CD4-positive, alpha-beta T cell treated with Interferon gamma for 1 hour (primary cell): ENCODE measurements around the gene SMC3.
"Not testable (repeated sequence)": the region's sequence is repeated elsewhere in the genome, so short reads cannot be mapped to it uniquely, and the experiment has no call there.

Source experiments
- DNase-seq: peaks from one replicate; pipeline ENCODE4 v3.0.0-alpha.2; 2020

Gene SMC3

GRCh38 chr10:110567201-110568054, at the start of gene SMC3:
TSS of gene SMC3 (plus strand) at chr10:110567695. CDS start at chr10:110567817, 122 bp downstream.
- DNase-seq, result peak; percentile 86

DNA sequence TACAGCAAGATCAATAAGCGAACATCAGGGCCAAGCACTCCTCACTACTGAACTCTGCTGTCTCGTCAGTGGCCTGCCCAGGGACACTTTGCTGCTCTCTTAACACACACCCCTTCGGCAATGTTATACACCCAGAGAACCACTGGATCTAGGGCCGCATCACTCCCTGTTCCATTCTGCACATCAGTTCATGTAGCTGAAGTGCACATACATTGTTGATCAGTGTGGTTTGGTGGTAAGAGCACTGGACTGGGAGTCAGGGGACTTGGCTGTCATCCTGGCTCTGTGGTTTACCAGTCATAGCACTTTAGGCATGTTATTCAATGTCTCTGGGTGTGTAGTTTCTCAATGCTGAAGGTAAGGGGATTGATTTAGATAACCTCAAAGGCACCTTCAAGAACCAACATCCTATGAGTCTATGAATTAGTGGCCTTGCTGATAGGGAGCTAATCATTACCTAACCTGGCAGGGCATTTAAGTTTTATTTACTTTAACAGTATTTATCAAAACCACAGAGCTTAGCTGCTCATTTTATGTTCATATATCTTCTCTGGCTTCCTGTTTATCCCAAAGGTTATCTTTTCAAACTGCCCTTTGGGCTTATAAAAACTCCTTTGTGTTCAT, 45.0 kb upstream of the SMC3 start:
- no peak for DNase-seq

- no peak for DNase-seq
These were observed 43.8 kb upstream of the SMC3 start for GRCh38 chr10:110523736-110524135.

- DNase-seq, result no peak
These were observed 43.2 kb upstream of the SMC3 start for GRCh38 chr10:110524179-110524858.

DNA sequence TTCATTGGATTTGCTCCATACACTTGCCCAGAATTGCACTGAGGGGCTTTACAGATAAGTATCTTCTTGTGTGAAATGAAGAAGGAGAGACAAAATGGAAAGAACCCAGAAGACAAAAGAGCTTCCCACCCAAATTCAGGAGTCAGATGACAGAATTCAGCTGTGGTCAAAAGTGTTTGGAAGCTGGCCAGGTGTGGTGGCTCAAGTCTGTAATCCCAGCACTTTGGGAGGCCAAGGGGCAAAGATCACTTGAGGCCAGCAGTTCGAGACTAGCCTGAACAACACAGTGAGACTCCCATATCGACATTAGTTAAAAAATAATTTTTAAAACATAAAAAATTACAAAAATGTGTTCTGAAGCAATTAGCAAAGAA, 42.6 kb upstream of the SMC3 start:
- no peak for DNase-seq

GRCh38 chr10:110525349-110526260, 41.9 kb upstream of the SMC3 start:
- no peak for DNase-seq

GRCh38 chr10:110527731-110528171, 39.7 kb upstream of the SMC3 start:
- DNase-seq, result no peak

DNA sequence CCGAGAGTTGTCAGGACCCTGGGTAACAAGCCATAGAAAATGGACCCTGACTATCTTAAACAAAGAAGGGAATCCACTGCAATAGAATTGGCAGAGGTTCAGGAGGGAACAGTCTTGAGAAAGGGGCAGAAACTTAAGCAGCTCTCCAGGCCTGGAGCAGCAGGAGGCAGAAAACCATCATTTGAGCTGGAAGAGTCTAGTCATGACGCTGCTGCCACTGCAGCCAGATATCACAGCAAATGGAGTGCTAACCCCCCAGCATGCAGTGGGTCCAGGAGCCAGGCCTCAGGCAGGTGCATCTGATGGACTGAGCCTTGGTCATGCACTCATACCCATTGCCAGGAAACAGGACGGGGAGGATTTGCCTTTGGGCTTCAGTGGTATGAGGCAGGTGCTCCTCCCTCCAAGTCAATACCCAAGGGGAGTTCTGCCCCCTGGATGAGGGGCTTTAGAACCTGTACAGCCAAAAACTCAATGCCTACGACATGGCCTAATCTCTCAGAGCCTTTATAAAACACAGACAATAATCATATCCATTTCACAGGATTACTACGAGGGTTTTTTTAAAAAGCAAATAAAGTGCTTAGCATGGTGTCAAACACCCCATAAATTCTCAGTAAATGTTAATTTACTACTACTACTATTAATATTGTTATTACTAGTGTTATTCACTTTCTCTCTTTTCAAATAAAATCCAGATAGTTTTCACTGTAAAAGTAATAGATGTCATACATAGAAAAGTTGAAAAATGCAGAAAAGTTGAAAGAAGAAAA, 39.1 kb upstream of the SMC3 start:
- no peak for DNase-seq

DNA sequence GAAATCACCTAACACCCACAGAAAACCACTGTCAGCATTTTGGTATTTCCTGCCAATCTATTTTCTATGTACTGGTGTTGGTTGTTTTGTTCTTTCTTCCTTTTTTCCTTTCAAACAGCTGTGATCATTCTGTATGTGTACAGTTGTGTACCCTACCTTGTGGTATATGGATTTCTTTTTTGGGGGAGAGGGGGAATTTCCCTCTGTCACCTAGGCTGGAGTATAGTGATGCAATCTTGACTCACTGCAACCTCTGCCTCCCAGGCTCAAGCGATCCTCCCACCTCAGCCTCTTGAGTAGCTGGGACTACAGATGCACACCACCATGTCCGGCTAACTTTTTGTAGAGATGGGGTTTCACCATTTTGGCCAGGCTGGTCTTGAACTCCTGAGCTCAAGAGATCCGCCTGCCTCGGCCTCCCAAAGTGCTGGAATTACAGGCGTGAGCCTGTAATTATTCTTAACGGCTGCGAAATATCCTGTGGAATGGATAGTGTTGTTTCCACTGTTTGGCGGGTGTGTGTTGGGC, 38.4 kb upstream of the SMC3 start:
- DNase-seq, result not testable (repeated sequence)

DNA sequence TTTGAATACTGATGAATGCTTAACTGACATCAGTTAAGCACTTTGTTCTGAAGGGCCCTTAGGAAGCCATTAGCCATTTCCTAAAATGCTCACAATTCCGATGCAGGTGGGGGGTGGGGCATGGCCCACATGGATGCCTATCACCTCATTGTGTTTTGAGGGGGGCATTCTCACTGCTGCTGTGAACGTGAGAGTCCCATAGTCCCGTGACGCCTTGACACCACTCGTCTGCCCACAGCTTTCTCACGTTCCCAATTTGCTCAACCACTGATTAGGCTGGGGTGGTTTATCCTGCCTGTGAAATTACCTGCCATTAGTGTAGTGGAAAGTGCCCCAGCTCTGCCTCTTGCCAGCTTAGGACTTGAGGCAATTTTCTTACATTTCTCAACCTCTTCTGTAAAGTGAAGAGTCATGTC, 37.9 kb upstream of the SMC3 start:
- peak; percentile 19 for DNase-seq

DNA sequence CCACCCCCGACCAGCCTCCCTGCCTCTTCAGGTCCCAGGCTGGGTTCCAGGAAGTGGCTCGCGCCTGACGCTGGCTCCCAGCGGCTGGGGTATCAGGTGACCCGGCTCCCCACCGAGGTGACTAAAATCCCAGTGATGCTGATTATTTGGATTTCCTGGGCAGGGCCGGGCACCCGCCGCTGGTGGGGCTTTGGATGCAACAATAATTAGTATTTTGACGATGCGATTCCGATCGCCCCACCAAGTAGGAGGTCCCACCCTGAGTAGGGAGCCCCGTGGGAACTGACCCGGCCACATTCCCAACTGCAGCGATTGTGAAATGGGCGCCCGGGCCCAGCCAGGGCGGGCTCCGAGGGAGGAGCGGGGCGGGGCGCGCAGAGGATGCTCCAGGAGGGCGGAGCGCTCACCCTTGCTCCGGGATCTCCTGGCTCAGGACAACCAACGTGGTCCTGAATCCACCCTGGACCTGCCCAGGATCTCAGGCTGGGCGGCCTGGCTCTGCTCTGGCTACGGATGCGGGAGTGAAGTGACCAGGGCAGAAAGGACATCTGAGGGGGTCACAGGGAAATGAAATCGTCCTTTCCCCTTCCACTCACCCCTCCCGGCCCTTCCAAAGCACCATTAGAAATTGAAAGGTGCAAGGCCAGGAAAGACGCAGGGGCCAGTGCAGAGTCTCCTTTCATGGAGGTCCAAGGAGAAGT, 37.2 kb upstream of the SMC3 start:
- DNase-seq, result no peak

GRCh38 chr10:110531687-110532086, 35.8 kb upstream of the SMC3 start:
- DNase-seq, result no peak

GRCh38 chr10:110532628-110533027, 34.9 kb upstream of the SMC3 start:
- not testable (repeated sequence) for DNase-seq

GRCh38 chr10:110533149-110533548, 34.3 kb upstream of the SMC3 start:
- DNase-seq, result no peak

- DNase-seq, result no peak
These were observed 32.9 kb upstream of the SMC3 start for GRCh38 chr10:110534571-110534970.

DNA sequence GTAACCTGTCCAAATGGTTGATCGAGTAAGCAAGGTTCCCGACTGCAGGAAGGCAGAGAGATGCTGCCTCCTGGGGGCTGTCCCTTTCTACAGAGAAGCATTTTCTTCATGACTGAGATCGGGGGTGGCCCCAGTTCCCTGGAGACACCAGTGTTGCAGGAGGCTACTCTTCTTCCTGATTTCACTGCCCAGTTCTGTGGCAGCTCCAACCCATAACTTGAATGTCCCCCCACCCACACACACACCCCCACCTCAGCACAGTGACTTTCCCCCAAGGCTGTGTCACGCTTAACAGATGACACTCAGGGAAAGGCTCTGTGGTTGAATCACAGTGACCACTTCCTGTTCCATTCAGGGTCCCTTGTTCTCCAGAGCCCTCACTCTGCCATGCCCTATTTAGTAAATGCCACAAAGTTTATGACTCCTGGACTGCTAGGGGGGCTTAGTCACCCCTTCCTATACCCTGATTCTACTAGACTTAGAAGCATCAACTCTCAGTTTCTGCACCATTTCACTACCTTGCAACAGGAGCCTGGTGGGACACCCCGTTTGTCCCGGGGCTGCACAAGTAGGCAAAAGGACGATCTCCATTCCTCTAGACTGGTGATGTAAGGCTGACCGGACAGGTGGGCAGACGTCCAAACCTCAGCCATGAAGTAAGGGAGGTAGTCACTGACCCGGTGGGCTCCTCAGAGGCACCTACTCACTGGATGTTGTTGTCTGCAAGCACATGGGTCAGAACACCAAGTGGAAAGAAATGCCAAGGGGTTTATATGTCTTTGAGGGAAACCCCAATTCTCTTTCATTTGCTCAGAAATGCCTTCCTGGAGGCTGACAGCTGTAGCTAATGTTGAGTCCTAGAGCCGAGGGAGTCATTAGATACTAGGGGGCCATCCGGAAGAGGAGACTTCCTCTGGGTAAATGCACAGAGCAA, 31.3 kb upstream of the SMC3 start:
- peak; percentile 62 for DNase-seq

- DNase-seq, result no peak
These were observed 28.4 kb upstream of the SMC3 start for GRCh38 chr10:110539091-110539490.

- no peak for DNase-seq
These were observed 27.5 kb upstream of the SMC3 start for GRCh38 chr10:110540031-110540430.

- no peak for DNase-seq
These were observed 22.4 kb upstream of the SMC3 start for GRCh38 chr10:110544958-110545537.
